H4 (cell line): ENCODE data around the gene MICA. TPM values are rescaled to one million over a fixed set of nuclear protein-coding genes. Genes with fewer than 3 reads are reported as not detected.
"Not testable (repeated sequence)": the region's sequence is repeated elsewhere in the genome, so short reads cannot be mapped to it uniquely, and the experiment has no call there.

ENCODE experiments used
- DNase-seq: peaks from one replicate; pipeline ENCODE4 v3.0.0-alpha.2; 2015; ENCODE audit warnings: low spot score
- total RNA-seq: library from RNA; depleted of rRNA; stranded (reverse); fragments of >200 nt; shearing (Covaris generic); gene quantifications from 2 replicates; pipeline ENCODE4 v1.2.3, GENCODE V29; 2014

The MICA gene
- total RNA-seq, 1 experiment from 2014 or later: 65.8 TPM

DNA sequence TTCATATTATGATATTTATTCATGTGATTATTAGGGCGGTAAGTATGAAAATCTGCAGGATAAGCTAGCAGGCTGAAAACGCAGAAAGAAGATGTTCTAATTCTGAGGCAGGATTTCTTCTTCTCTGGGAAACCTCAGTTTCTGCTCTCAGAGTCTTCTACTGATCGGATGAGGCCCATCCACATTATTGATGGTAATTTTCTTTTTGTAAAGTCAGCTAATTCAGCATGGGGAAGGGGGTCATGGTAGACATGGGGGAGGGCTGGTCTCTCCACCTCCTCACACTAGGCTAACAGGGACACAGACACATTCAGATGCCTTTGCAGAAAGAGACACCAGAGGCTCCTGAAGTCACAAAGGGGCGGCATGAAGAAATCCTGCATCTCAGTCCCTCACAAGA lies 21.7 kb upstream of the MICA start:
- no peak for DNase-seq

DNA sequence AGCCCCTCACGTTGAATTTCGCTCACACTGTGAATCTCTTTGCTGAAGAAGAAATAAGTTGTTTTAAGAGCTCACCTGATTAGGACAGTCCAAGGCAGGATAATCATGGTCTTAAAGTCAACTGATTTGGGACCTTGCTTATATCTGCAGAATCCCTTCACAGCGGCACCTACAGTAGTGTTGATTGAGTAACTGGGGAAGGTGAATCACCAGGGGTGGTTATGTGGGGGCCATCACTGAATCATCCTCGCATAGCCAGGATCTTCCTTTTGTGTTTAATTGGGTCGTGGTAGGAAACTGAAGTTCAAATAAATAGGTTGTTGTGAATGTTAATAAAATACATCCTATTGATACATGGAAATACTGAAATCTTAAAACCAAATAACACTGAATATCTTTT lies 20.2 kb upstream of the MICA start:
- DNase-seq: no peak

DNA sequence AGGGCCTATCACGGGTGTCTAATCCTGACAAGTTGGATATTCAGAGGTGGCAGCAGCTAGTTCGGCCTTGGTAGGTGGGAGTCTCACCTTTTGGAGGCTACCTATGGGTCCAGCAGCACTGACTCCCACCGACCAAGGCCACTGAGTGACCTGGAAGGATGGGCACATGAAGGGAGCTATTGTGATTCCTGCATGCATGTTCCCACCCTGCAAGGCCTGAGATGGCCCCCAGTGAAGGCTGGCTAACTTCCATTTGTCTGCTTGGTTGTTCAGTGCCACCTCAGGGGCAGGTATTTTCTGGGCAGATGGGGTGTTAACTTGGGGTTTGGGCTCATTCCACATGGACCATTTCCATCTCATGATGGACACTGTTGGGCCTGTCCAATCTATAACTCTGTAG lies 18.4 kb upstream of the MICA start:
- no peak for DNase-seq

DNA sequence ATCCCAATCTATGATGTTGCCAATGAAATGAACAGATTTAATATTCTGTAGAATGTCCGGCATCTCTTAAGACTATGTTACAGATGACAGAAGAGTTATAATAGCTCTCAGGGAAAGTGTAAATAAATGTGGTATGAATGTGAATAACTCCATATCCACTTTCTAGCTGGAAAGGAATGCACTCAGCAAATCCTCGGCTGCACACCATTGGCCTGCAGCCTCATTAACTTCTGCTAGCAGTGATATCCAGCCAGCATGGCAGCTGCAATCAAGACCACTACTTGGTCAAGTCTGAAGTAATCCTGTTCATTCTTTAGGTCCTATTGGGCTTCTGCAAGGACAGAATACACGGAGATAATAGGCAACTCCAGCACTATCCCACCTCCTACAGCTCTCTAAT lies 17.3 kb upstream of the MICA start:
- no peak for DNase-seq

DNA sequence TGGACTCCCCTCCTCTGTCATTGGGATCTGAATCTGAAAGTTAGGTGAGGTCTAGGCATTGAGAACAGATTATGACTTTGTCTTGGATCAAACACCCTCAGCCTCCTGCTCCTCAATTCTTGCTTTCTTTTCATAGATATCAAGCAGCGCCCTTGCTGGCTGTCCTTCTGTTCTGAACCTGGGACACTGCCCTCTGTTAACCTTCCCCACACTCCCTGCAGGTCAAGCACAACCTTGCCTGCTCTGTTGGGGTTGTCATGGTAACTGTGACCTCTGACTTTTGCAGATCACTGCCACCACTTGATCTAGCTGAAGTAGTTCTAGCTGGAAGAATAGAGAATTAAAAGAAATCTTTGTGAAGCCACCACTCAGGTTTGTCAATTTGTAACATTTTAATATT lies 16.4 kb upstream of the MICA start:
- DNase-seq: no peak

DNA sequence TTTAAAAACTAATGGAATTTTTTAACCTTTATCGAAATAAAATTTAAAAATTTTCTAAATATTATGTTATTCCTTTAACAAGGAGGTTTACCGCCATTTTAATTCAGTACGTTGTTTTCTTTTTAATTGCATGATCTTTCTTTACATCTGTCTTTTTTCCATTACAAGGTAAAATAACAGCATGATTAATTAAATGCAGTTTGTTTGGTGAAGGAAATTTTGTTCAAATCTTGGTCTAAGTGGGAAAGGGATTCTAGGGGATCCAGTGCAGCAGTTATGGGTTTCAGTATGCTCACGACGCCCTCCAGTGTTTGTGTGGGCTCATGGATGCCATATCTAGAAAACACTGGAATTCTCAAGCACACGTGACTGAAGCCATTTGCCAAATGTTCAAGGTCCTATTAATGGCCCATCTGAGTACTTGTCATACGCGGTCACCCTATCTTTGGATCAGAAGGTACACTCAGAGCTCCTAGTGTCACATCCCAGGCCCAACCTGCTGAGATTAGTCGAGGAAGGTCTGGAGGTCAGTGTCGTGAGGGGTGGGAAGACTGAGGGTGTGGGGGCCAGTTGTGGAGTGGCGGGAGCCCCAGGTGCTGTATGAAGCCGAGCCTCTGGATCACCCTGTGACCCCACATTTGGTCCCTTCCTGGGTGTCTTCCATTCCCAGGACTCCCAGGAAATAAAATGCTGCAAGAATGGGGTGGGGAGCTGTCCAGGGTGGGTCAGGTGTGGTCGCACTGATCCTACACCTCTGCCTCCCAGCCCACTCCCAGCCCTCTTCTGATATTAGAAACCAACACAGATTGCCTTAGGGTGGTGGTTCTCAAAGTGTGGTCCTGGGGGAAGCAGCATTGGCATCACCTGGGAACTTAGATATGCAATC lies 14.2 kb upstream of the MICA start:
- DNase-seq: not testable (repeated sequence)

DNA sequence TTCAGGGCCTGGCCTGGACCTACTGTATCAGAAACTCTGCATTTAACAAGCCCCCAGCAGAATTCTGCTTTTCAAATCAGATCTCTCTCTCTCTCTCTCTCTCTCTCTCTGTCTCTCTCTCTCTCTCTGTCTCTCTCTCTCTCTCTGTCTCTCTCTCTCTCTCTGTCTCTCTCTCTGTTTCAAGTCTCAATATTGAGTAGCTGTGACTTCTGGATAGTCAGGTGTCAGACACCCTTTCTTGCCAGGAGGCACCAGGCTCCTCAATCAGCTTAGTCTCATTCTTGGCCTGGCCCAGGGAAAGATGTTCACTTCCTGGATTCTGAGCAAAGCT lies 13.6 kb upstream of the MICA start:
- not testable (repeated sequence) for DNase-seq

DNA sequence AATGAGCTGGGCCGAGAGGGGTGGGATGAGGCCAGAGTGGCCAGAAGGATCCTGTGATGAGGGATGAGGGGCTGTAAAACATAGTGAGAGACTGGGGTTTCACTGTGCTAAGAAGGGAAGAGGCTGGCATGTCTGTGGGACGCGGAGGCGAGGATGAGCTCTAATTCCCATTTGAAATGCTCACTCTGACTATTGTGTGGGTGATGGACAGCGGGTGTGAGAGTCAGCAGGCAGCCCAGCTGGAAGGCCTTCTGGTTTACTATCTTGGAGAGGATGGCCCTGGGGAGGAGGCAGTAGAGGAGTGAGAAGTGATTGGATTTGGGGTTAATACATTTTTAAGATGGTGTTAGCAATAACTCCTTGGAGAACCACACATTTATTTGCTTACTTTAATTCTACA lies 9.5 kb upstream of the MICA start:
- DNase-seq: no peak

DNA sequence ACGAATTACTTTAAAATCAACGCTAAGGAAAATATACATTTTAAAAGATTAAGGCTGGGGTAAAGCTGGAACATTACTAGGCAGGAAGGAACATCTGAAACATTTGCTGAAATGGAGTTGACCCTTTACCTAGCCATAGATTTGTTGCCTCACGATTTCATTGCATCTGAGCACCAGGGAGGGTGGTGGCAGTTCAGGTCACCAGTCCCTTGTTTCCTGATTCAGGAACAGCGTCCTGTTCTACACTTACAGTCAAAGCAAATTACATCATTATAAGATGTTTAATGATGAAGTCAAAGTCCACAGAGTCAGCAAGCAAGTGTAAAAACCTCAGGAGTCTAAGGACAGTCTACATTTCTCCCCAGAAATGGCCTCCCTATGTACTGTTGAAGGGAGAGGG lies 9.0 kb upstream of the MICA start:
- DNase-seq: no peak

DNA sequence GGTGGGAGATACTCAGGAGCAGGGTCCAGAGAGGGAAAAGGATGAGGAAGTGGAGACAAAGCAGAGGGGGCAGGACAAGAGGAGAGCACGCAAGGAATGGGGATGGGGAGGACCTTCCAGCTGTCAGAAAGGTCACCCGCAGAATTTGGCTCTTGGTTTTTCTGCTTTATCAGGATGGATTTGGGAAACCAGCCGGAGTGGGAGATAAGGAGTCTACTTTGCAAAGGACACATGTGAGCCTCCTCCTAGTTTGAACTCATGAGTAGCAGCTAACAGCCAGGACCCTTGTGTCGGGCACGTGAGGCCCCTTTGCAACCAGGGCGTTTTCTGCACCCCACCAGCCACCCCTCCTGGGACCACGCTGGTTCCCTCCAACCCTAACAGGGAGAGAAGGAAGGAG lies 7.6 kb upstream of the MICA start:
- no peak for DNase-seq

DNA sequence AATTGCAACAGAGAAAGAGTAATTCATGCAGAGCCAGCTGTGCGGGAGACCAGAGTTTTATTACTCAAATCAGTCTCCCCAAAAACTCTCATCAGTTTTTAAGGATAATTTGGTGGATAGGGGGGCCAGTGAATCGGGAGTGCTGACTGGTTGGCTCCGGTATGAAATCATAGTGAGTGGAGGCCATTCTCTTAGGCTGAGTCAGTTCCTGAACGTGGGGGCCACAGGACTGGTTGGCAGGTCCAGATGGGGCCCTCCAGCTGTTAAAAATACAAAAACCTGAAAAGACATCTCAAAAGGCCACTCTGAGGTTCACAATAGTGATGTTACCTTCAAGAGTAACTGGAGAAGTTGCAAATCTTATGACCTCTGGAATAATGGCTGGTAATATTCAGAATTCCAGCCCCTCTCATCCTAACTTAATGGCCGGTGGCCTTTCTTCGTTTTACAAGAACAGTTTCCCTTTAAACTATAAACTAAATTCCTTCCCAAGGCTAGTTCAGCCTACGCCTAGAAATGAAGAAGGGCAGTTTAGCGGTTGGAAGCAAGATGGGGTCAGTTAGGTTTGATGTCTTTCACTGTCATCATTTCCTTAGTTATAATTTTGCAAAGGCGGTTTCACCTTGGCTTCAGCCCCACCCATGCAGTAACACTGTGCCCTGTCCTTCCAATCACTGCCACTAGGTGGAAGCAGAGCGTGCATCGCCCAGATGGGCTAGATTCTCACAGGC lies 6.8 kb upstream of the MICA start:
- peak; percentile 72 for DNase-seq

DNA sequence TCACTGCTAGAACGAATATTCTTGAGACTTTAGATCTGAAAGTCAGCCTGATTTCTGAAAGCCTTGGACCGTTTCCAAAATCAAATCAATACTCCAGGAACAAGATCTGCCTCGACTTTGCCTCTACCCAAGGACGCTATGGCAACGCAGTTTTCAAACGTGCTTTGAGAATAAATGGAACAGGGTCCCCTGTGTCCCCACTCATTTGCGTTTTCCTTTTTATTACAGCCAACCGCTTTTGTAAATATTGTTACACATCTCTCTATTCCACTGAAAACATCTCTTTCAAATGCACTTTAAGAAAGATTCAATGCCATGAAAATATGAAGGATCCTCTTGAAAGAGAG lies 6.3 kb upstream of the MICA start:
- DNase-seq: not testable (repeated sequence)

DNA sequence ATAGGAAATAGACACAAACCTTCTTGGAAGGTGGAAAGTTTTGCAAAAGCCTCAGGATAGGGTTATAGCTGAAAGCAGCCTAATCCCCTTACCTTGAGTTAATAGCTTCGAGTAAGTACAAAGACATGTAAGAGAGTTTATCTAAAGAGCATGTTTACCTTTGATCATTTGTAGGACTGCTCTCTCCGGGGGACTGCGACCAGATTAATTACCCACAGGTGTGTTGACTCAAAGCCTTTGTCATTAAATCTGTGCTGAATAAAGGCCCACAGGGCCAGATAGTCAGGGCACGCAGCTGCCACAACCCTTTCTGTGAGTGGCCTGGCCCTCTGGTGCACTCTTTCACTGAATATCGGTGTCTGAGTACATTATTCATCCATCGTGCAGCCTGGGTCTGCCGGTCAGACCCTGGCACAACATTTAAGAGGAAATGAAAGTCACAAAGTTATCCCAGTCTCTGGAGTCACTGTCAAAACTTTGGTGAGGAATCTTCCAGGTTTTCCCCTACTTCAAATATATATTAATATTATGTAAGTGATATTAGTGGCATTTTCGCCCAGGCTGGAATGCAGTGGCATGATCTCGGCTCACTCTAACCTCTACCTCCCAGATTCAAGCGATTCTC lies 5.4 kb upstream of the MICA start:
- no peak for DNase-seq

DNA sequence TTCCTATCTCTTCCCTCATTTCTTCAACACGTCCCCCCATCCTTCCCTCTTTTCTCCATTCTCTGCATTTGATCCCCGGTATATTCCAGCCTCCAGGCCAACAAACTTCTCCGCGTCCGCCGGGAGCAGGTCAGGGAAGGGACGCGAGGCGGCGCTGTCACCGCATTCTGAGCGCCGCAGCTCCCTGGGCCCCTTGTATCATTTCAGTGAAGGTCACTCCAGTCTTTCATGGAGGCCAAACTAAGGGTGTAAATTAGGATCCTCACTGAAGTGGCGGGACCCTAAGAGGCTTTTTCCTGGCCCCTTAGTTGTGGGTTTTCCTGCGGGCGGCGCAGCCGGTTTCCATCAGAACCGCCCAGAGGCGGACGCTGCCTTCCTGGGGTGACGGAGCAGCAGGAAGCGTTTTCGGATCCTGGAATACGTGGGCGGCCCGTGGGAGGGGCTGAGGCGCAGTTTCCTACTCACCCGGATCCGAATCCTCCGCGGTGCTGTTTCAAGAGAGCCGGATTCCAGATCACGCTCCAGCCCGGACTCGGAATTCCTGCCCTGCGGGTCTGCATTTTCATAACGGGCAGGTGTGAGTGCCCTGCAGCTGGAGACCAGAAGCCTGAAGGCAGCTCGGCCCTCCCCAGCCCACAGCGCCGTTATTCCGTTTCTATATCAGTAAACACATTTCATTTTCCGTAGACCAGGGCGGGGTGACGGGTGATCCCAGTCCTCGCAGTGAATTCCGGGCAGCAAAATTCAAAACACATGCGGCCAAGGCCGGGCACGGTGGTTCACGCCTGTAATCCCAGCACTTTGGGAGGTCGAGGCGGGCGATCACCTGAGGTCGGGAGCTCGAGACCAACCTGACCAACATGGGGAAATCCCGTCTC lies 3.6 kb upstream of the MICA start:
- DNase-seq: peak; percentile 74

DNA sequence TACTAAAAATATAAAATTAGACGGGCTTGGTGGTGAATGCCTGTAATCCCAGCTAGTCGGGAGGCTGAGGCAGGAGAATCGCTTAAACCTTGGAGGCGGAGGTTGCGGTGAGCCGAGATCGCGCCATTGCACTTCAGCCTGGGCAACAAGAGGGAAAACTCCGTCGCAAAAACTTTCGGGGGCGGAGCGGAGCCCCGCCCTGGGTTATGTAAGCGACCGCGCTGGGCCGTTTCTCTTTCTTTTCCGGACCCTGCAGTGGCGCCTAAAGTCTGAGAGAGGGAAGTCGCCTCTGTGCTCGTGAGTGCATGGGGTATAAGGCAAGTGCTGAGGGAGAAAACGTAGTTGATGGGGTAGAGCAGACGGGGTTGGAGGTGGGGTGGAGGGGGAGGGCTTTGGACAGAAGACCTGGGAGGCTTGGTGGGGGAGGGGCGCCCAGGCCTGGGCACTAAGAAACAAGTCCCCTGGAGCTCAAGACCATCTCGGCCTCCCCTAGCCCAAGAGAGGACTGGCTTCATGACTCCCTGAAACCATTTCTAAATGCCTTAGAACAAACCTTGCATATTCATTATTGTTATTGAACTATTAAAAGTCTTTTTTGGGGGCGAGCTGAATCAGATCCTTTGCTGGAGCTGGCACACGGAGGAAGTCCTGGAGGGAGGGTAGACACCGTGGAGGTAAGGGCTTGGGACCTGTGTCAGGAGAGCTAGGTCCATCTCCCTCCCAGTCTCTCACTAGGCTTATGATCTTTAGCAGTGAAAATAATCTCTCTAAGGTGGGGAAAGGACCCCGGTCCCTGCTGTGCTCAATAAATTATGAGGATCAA lies 2.7 kb upstream of the MICA start:
- DNase-seq: peak; percentile 38

DNA sequence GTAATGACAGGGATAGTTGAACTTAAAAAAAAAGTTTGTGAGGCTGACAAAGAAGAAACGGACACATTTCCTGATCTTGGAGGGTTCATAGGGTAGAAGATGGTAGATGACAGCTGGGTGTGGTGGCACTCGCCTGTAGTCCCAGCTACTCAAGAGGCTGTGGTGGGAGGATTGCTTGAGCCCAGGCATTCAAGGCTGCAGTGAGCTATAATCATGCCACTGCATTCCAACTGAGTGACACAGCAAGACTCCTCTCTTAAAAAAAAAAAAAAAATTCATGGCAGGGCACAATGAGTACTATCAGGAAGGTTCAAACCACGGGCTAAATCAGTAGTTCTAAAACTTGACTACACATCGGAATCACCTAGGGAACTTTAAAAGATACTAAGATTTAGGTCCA lies 2.0 kb upstream of the MICA start:
- peak; percentile 85 for DNase-seq

DNA sequence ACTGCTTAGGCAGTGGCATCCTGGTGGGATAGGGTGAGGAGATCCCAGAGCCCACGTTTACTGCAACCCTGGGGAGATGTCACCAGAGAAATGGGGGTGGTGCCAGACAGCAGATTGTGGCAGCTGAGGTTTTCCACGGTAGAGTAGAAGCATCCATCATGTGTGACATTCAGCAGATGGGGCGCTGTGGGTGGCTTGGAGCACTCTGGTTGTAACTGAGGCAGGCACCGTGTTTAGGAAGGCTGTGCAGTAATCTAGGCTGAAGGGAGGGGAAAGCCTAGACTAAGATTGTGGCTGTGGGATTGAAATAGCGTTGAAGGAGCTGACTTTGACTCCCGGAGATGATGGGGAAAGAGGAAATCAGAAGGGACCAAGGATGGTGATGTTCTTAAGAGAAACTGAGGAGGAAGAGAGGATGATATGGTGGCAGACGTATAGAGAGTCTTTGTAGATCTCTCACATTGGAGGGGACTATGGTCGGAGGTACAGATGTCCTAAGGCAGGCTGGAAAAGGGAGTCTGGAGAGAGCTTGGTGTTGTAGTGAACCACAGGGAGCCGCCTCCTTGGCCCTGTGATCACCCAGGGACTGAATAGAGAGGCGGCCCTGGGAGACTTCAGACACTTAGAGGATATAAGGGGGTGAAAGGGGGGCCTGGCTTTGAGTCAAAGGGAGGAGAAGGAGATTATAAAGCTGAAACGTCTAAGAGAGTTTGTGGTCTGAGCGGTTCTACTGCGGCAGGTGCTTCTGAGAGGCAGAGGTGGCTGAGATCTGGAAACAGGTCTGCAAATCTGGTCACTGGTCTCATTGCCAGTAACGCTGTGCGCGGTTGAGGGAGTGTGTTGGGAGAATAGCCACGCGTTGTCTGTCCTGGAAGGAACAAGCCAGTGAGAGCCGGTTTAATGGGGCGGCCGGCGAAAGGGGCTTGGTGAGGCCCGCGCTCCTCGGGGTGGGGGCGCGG lies 792 bp upstream of the MICA start:
- no peak for DNase-seq

DNA sequence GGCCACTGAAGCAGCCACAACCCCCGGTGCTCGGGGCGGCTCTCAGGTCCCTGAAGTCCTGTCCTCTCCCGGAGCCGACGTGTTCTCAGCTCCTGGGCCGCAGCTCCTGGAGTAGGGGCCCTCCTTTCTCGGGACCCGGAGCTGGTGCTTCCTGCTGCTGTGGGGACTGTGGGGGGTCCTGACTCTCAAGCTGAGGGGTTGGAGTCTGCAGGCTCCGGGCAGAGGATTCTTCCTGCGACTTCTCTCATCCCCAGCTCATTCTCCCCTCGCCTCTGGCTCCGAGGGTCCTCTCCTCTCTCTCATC lies 618 bp downstream of the MICA start:
- DNase-seq: not testable (repeated sequence)

DNA sequence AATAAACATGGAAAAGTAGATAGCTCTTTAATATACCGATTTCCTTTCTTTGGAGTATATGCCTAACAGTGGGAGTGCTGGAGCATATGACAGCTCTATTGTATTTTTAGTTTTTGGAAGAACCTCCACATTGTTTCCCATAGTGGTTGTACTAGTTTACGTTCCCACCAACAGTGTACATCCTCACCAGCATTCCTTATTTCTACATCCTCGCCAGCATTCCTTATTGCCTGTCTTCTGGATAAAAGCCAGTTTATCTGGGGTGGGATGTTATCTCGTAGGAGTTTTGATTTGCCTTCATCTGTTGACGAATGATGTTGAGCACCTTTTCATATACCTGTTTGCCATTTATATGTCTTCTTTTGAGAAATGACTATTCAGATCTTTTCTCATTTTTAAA lies 2.6 kb downstream of the MICA start:
- no peak for DNase-seq

DNA sequence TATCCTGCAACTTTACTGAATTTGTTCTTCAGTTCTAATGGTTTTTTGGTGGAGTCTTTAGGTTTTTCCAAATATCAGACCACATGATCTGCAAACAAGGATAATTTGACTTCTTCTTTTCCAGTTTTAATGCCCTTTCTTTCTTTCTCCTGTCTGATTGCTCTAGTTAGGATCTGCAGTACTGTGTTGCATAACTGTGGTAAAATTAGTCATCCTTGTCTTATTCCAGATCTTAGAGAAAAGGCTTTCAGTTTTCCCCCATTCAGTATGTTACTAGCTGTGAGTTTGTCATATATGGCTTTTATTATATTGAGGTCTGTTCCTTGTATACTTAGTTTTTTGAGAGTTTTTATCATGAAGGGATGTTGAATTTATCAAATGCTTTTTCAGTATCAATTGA lies 4.3 kb downstream of the MICA start:
- DNase-seq: peak; percentile 42
